ENCODE measurements around the gene NUP42.
"Not testable (repeated sequence)": the region's sequence is repeated elsewhere in the genome, so short reads cannot be mapped to it uniquely, and the experiment has no call there.

NUP42 gene

DNA sequence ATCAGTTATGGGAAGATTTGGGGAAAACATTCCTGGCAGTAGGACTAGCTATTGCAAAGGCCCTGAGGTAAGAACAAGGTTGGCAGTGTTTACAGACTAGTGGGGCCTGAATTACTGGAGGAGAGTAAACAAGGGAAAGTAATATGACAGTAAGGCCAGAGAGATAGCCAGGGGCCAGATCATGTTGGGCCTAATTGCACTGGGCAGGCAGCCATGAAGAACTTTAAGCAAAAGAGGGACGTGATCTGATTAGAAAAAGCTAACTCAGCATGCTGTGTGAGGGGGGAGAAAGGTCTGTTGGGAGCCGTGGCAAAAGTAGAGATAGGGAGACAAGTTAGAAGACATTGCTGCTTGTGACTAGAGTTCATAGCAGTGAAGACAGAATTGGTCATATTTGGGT, 9.2 kb downstream of the NUP42 start:
- TF ChIP-seq, protein P1, sequence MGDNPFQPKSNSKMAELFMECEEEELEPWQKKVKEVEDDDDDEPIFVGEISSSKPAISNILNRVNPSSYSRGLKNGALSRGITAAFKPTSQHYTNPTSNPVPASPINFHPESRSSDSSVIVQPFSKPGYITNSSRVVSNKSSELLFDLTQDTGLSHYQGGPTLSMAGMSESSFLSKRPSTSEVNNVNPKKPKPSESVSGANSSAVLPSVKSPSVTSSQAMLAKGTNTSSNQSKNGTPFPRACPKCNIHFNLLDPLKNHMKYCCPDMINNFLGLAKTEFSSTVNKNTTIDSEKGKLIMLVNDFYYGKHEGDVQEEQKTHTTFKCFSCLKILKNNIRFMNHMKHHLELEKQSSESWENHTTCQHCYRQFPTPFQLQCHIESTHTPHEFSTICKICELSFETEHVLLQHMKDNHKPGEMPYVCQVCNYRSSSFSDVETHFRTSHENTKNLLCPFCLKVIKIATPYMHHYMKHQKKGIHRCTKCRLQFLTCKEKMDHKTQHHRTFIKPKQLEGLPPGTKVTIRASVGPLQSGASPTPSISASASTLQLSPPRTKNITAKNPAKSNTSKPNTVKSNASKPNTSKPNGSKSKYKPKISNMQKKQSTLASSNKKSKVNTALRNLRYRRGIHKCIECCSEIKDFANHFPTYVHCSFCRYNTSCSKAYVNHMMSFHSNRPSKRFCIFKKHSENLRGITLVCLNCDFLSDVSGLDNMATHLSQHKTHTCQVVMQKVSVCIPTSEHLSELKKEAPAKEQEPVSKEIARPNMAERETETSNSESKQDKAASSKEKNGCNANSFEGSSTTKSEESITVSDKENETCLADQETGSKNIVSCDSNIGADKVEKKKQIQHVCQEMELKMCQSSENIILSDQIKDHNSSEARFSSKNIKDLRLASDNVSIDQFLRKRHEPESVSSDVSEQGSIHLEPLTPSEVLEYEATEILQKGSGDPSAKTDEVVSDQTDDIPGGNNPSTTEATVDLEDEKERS (tag by site-specific recombination; IDR thresholded peaks at IDR 0.05), result no peak
- no peak for TF ChIP-seq GLIS1 (tag by site-specific recombination; IDR thresholded peaks at IDR 0.05)
- 0 out of 2 replicates have a peak, but pooled peaks have one; percentile 40 for TF ChIP-seq ZNF501 (tag by site-specific recombination; IDR thresholded peaks at IDR 0.05)
- TF ChIP-seq ZBTB8A (tag by site-specific recombination; IDR thresholded peaks at IDR 0.05), result peak; percentile 45
- peak; percentile 72; the same call in 1 of the 2 replicates for TF ChIP-seq ZSCAN30 (tag by site-specific recombination; IDR thresholded peaks at IDR 0.05)
- TF ChIP-seq ZNF157 (tag by site-specific recombination; IDR thresholded peaks at IDR 0.05), result no peak
- TF ChIP-seq, protein P2, sequence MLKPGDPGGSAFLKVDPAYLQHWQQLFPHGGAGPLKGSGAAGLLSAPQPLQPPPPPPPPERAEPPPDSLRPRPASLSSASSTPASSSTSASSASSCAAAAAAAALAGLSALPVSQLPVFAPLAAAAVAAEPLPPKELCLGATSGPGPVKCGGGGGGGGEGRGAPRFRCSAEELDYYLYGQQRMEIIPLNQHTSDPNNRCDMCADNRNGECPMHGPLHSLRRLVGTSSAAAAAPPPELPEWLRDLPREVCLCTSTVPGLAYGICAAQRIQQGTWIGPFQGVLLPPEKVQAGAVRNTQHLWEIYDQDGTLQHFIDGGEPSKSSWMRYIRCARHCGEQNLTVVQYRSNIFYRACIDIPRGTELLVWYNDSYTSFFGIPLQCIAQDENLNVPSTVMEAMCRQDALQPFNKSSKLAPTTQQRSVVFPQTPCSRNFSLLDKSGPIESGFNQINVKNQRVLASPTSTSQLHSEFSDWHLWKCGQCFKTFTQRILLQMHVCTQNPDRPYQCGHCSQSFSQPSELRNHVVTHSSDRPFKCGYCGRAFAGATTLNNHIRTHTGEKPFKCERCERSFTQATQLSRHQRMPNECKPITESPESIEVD (tag by site-specific recombination; IDR thresholded peaks at IDR 0.05), result peak; percentile 77
- TF ChIP-seq IKZF3 (tag by site-specific recombination; IDR thresholded peaks at IDR 0.05), result 0 out of 2 replicates have a peak, but pooled peaks have one; percentile 17
- TF ChIP-seq OSR2 (tag by site-specific recombination; IDR thresholded peaks at IDR 0.05), result 0 out of 2 replicates have a peak, but pooled peaks have one; percentile 25
- TF ChIP-seq ZXDB (tag by site-specific recombination; IDR thresholded peaks at IDR 0.05), result peak; percentile 70
- peak; percentile 43 for TF ChIP-seq ZNF623 (tag by site-specific recombination; IDR thresholded peaks at IDR 0.05)
- no peak for TF ChIP-seq ZBTB21 (tag by site-specific recombination; IDR thresholded peaks at IDR 0.05)
- peak; percentile 29; the same call in 1 of the 2 replicates for TF ChIP-seq ZNF843 (tag by site-specific recombination; IDR thresholded peaks at IDR 0.05)
- 0 out of 2 replicates have a peak, but pooled peaks have one; percentile 60 for TF ChIP-seq MZF1 (tag by site-specific recombination; IDR thresholded peaks at IDR 0.05; ENCODE audit: borderline replicate concordance)
- TF ChIP-seq FEZF1 (tag by site-specific recombination; IDR thresholded peaks at IDR 0.05), result peak; percentile 60
- TF ChIP-seq ZNF791 (tag by site-specific recombination; IDR thresholded peaks at IDR 0.05), result no peak
- peak; percentile 71; the same call in 1 of the 2 replicates for TF ChIP-seq TRIM28 (IDR thresholded peaks at IDR 0.05; ENCODE audit: borderline replicate concordance, low read length)
- TF ChIP-seq, protein P3, sequence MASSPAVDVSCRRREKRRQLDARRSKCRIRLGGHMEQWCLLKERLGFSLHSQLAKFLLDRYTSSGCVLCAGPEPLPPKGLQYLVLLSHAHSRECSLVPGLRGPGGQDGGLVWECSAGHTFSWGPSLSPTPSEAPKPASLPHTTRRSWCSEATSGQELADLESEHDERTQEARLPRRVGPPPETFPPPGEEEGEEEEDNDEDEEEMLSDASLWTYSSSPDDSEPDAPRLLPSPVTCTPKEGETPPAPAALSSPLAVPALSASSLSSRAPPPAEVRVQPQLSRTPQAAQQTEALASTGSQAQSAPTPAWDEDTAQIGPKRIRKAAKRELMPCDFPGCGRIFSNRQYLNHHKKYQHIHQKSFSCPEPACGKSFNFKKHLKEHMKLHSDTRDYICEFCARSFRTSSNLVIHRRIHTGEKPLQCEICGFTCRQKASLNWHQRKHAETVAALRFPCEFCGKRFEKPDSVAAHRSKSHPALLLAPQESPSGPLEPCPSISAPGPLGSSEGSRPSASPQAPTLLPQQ (tag by site-specific recombination; IDR thresholded peaks at IDR 0.05), result peak; percentile 68; the same call in 1 of the 2 replicates
- TF ChIP-seq ZBTB48 (tag by site-specific recombination; IDR thresholded peaks at IDR 0.05), result 0 out of 2 replicates have a peak, but pooled peaks have one; percentile 18
- CTCF ChIA-PET, result no interaction called here
- POLR2A ChIA-PET, result interaction anchor here (0.6 to 1.6 kb wide), 2 partner anchors 10 to 85 kb away, joined by 4 read pairs; partner anchors contain the start of gene NUP42
- peak overlapping the region; percentile 57 for H3K27ac ChIP-seq (ENCODE audit: extremely low read depth, low read depth, low read length)
- H3K9me3 ChIP-seq (ENCODE audit: control insufficient read depth, insufficient read depth, low read depth, low read length), result no peaks in the 10 kb centered on the region
- H3K4me1 ChIP-seq (ENCODE audit: control insufficient read depth, insufficient read depth, low read length), result peaks cover 11% of the 10 kb centered on the region
- peaks cover 58 to 67% of the 10 kb centered on the region in 2 experiments for H3K36me3 ChIP-seq (ENCODE audit: control insufficient read depth in 2 of 2, insufficient read depth in 1 of 2, low read length in 2 of 2)
- H3K4me3 ChIP-seq (ENCODE audit: low read depth, low read length), result no peak overlapping the region

DNA sequence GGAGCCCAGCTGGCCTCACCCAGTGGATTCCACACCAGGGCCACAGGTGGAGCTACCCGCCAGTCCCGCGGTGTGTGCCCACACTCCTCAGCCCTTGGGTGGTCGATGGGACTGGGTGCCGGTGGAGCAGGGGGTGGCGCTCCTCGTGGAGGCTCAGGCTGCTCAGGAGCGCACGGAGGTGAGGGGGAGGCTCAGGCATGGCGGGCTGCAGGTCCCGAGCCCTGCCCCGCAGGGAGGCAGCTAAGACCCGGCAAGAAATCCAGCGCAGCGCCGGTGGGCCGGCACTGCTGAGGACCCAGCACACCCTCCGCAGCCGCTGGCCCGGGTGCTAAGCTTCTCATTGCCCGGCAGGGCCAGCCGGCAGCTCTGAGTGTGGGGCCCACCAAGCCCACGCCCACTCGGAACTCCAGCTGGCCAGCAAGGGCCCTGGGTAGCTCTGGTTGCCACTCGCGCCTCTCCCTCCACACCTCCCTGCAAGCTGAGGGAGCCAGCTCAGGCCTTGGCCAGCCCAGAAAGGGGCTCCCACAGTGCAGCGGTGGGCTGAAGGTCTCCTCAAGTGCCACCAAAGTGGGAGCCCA, 11.9 kb downstream of the NUP42 start:
- H3K27ac ChIP-seq (ENCODE audit: extremely low read depth, low read depth, low read length); POLR2A ChIA-PET; H3K4me3 ChIP-seq (ENCODE audit: low read depth, low read length); H3K9me3 ChIP-seq (ENCODE audit: control insufficient read depth, insufficient read depth, low read depth, low read length): not testable (repeated sequence)
- TF ChIP-seq, protein P3 (tag by site-specific recombination; IDR thresholded peaks at IDR 0.05), result peak; percentile 40; the same call in 1 of the 2 replicates
- 0 out of 2 replicates have a peak, but pooled peaks have one; percentile 42 for TF ChIP-seq ZNF202 (tag by site-specific recombination; IDR thresholded peaks at IDR 0.05; ENCODE audit: borderline replicate concordance)
- H3K4me1 ChIP-seq (ENCODE audit: control insufficient read depth, insufficient read depth, low read length), result peaks cover 11% of the 10 kb centered on the region
- CTCF ChIA-PET, result interaction anchor here (0.7 kb wide), 1 partner anchor 11 kb away, joined by 3 read pairs; no protein-coding TSS in a partner anchor
- peaks cover 31 to 55% of the 10 kb centered on the region in 2 experiments for H3K36me3 ChIP-seq (ENCODE audit: control insufficient read depth in 2 of 2, insufficient read depth in 1 of 2, low read length in 2 of 2)

Measured in HEK293 (cell line).